Tibial nerve (tissue), 4 donors: ENCODE results near the gene KCNK10.

Experiments used
- EP300 ChIP-seq, 2 donors: sonication (generic); formaldehyde crosslinking; IDR thresholded peaks; one replicate each; pipeline ENCODE4 v1.6.1; 2017; ENCODE audit warnings: antibody characterized with exemption in 2 of 2, mild to moderate bottlenecking in 1 of 2
- POLR2A ChIP-seq, 2 donors: fragments of 450-650 bp; IDR thresholded peaks; one replicate each; pipeline ENCODE4 v1.6.1; 2017; ENCODE audit warnings: antibody characterized with exemption in 2 of 2, mild to moderate bottlenecking in 2 of 2, moderate library complexity in 2 of 2
- TF ChIP-seq, protein P1 (sequence below), 5 experiments: fragments of 200-600 bp in 3 of 5; fragments of 450-650 bp in 2 of 5; sonication (generic) in 3 of 5; IDR thresholded peaks; one replicate each; pipeline ENCODE4 v1.5.1; 2016 to 2019; ENCODE audit warnings: antibody characterized with exemption in 5 of 5, mild to moderate bottlenecking in 3 of 5, moderate library complexity in 2 of 5

DNA sequence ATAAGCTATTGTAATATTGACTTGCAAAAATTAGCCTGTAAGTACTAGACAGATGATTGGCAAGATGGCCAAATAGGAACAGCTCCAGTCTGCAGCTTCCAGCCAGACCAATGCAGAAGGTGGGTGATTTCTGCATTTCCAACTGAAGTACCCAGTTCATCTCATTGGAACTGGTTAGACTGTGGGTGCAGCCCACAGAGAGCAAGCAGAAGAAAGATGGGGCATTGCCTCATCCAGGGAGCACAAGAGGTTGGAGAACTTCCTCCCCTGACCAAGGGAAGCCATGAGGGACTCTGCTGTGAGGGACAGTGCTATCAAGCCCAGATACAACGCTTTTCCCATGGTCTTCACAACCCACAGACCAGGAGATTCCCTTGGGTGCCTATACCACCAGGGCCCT is 46.4 kb upstream of the KCNK10 start:
- TF ChIP-seq POLR2A (IDR thresholded peaks at IDR 0.05): no peak
- TF ChIP-seq, protein P1, sequence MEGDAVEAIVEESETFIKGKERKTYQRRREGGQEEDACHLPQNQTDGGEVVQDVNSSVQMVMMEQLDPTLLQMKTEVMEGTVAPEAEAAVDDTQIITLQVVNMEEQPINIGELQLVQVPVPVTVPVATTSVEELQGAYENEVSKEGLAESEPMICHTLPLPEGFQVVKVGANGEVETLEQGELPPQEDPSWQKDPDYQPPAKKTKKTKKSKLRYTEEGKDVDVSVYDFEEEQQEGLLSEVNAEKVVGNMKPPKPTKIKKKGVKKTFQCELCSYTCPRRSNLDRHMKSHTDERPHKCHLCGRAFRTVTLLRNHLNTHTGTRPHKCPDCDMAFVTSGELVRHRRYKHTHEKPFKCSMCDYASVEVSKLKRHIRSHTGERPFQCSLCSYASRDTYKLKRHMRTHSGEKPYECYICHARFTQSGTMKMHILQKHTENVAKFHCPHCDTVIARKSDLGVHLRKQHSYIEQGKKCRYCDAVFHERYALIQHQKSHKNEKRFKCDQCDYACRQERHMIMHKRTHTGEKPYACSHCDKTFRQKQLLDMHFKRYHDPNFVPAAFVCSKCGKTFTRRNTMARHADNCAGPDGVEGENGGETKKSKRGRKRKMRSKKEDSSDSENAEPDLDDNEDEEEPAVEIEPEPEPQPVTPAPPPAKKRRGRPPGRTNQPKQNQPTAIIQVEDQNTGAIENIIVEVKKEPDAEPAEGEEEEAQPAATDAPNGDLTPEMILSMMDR (IDR thresholded peaks at IDR 0.05): no peak
- no peak for TF ChIP-seq EP300 (IDR thresholded peaks at IDR 0.05)
